Calu3 (cell line): ENCODE data around the gene CD164L2. TPM values are rescaled to one million over a fixed set of nuclear protein-coding genes. Genes with fewer than 3 reads are reported as not detected.

Experiments used
- BruUV-seq: library from RNA; stranded (reverse); fragments of 400-500 nt; replicated peaks from 2 replicates; lab custom pipeline; 2021; lab: Mats Ljungman, UMichigan
- CTCF ChIA-PET: fragments of 300-600 bp; sonication (Branson Sonifier 250); formaldehyde crosslinking; loops from one replicate; lab custom pipeline; 2022; ENCODE audit warnings: antibody characterized with exemption; lab: Charles Lee
- DNase-seq: peaks from one replicate; pipeline ENCODE4 v3.0.0; 2022
- H3K27ac Mint-ChIP-seq: one replicate; pipeline ENCODE4 v1.8.0; 2022; ENCODE audit warnings: mixed read lengths; ENCODE audit not compliant: unreplicated experiment
- H3K27me3 Mint-ChIP-seq: one replicate; pipeline ENCODE4 v1.8.0; 2022; ENCODE audit warnings: mixed read lengths; ENCODE audit not compliant: unreplicated experiment
- H3K36me3 Mint-ChIP-seq: one replicate; pipeline ENCODE4 v1.8.0; 2022; ENCODE audit warnings: mild to moderate bottlenecking, moderate library complexity, mixed read lengths; ENCODE audit not compliant: insufficient read depth, unreplicated experiment
- H3K4me1 Mint-ChIP-seq: one replicate; pipeline ENCODE4 v1.8.0; 2022; ENCODE audit warnings: mild to moderate bottlenecking, low read depth, mixed read lengths; ENCODE audit not compliant: unreplicated experiment
- H3K4me3 Mint-ChIP-seq: one replicate; pipeline ENCODE4 v1.8.0; 2022; ENCODE audit warnings: mild to moderate bottlenecking, low read depth, moderate library complexity, mixed read lengths; ENCODE audit not compliant: unreplicated experiment
- H3K9me3 Mint-ChIP-seq: one replicate; pipeline ENCODE4 v1.8.0; 2022; ENCODE audit warnings: low read depth, mixed read lengths; ENCODE audit not compliant: unreplicated experiment
- intact Hi-C: fragments of 100-400 bp; cut with micrococcal nuclease; formaldehyde crosslinking; loops from one replicate; pipeline ENCODE4 v1.10.0; 2022; ENCODE audit not compliant: unreplicated experiment
- total RNA-seq: library from RNA; stranded (reverse); gene quantifications from 2 replicates; pipeline ENCODE4 v1.2.3, GENCODE V29; 2022
- TF ChIP-seq, protein P1 (sequence below): fragments of 200-600 bp; IDR thresholded peaks from one replicate; pipeline ENCODE4 v1.8.0; 2022; ENCODE audit warnings: antibody characterized with exemption; ENCODE audit not compliant: unreplicated experiment

Gene CD164L2
- total RNA-seq, 1 experiment from 2014 or later = not detected

DNA sequence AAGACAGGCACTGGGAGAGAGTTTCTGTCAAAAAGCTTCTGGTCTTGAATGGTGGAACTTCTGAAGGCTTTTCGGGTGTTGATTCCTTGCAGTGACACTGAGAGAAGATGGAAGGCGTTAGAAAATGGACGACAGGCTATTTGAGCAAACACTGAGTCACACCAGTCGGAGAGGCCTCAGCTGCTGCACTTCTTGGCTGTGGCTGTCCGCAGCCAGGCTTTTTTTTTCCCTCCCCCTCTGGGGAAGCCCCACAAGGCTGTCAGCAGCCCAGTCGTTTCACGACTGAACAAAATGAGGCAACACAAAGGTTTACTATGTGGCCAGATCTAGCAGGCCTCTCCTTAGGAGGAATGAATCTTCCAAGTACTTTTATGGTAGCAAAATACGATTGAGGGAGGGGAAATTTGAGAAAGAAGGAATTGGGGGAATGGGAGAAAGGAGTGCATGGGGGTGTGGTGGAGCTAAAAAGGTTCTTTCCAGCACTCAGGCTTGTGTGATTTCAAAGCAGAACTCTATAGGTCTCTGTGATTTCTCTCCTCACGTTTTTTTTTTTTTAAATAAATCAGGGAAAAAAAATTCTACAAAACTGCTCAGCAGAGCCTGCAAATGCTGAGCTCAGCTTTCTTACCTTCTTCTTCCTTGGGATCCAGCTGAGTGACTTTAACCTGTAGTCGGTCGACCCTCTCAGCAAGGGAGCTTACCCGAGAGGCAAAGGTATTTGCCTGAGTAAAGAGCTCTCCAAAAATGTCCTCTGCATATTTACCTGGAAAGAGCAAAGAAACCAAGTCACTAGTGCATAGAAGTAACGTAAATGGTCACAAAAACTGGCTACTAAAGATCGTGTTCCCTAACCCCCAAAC, 35.4 kb upstream of the CD164L2 start:
- TF ChIP-seq, protein P1, sequence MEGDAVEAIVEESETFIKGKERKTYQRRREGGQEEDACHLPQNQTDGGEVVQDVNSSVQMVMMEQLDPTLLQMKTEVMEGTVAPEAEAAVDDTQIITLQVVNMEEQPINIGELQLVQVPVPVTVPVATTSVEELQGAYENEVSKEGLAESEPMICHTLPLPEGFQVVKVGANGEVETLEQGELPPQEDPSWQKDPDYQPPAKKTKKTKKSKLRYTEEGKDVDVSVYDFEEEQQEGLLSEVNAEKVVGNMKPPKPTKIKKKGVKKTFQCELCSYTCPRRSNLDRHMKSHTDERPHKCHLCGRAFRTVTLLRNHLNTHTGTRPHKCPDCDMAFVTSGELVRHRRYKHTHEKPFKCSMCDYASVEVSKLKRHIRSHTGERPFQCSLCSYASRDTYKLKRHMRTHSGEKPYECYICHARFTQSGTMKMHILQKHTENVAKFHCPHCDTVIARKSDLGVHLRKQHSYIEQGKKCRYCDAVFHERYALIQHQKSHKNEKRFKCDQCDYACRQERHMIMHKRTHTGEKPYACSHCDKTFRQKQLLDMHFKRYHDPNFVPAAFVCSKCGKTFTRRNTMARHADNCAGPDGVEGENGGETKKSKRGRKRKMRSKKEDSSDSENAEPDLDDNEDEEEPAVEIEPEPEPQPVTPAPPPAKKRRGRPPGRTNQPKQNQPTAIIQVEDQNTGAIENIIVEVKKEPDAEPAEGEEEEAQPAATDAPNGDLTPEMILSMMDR = no peak
- Mint-ChIP-seq H3K4me1 (peaks cover 18% of the 10 kb centered on the region), H3K27me3 (no peaks in the 10 kb centered on the region), H3K4me3 (no peak overlapping the region), H3K36me3 (peaks cover 24% of the 10 kb centered on the region), H3K27ac (no peak overlapping the region), H3K9me3 (no peaks in the 10 kb centered on the region)
- intact Hi-C loops = loop anchor here (5.0 kb wide), 1 partner anchor 189 kb away; no protein-coding TSS in a partner anchor
- CTCF ChIA-PET = interaction anchor here (0.6 kb wide), 1 partner anchor 104 kb away, joined by 4 read pairs; no protein-coding TSS in a partner anchor
- DNase-seq = peak; percentile 17
- no TSS peak for BruUV-seq

DNA sequence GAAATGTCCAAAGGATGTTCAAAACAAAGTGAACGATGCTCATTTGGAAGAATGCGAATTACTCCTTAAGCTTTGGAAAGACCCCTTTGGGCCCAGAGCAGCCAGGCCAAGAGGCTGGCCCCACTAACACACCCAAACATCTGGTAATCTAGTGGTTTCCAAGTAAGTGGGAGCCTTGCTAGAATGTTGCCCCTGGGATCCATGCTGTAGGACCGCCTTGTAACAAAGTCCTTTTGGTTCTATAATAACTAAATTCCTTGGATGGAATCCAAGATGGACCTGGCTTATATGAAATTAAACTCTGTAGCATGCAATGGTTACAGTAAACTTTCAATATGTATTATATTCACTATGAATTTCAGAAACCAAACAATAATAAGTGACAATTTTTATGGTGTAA, 34.6 kb upstream of the CD164L2 start:
- Mint-ChIP-seq H3K4me3 (no peak overlapping the region), H3K27ac (no peak overlapping the region), H3K36me3 (peaks cover 24% of the 10 kb centered on the region), H3K27me3 (no peaks in the 10 kb centered on the region), H3K4me1 (peaks cover 18% of the 10 kb centered on the region), H3K9me3 (no peaks in the 10 kb centered on the region)
- intact Hi-C loops = loop anchor here (5.0 kb wide), 1 partner anchor 190 kb away; no protein-coding TSS in a partner anchor
- DNase-seq = no peak
- TF ChIP-seq, protein P1 = no peak
- CTCF ChIA-PET = no interaction called here
- no TSS peak for BruUV-seq

DNA sequence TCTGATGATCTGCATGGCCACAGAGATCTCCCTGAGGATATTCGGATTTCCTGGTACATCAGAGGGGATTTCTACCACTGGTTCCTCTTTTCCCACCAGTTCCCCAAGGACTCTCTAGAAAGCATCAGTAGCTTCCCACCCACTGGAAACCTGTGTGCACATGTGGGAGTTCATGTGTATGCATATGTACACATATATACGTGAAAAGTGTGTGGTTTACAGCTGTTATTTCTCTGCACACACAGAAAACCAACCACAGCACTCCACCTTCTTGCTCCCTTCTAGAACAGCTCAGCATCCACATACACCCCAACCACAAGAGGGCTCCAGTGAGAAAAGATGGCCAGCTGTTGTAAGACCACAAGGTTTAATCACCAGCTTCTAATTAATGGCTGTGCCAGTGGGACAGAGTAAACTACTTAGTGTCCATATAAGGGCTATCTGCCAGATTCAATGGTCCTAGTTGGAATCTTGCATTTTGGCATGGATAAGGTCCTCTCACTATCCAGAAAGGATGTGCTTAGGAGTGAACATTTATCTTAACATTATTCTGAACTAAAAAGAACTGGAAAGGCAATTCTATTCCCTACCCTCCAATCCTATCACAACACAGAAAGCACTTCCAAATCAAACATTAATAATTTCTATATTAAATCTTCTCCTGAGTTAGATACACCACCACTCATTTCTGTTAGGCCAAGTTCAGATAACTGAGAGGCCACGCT, 33.4 kb upstream of the CD164L2 start:
- no TSS peak for BruUV-seq
- H3K9me3 Mint-ChIP-seq = no peaks in the 10 kb centered on the region
- H3K36me3 Mint-ChIP-seq = peaks cover 24% of the 10 kb centered on the region
- DNase-seq = peak; percentile 56
- H3K4me1 Mint-ChIP-seq = peaks cover 18% of the 10 kb centered on the region
- intact Hi-C loops = loop anchor here (5.0 kb wide), 1 partner anchor 191 kb away; no protein-coding TSS in a partner anchor
- H3K27me3 Mint-ChIP-seq = no peaks in the 10 kb centered on the region
- no peak overlapping the region for H3K4me3 Mint-ChIP-seq
- TF ChIP-seq, protein P1 = peak; percentile 48
- CTCF ChIA-PET = interaction anchor here (1.0 to 2.2 kb wide), 7 partner anchors 20 to 247 kb away, joined by 3 to 15 read pairs (median 5); partner anchors contain the start of gene AHDC1
- no peak overlapping the region for H3K27ac Mint-ChIP-seq

DNA sequence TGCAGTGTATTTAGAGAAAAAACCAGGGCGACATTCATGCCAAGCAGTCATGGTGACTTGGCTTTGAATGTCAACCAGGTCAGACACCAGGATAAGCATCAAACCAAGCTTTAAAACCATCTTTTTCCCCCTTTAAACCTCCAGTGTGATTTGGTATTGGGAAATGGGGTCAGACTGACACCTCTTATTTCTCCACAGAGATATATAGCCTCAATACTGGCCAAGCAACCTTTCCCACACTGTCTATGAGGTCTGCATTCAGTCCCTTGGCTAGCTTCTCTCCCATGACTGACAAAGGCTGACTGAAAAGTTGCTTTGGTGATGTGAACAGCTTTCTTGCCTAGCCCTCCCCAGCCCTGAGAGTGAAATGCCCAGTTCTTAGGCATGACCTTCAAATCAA, 31.0 kb upstream of the CD164L2 start:
- no TSS peak for BruUV-seq
- intact Hi-C loops = no loop called here
- CTCF ChIA-PET = interaction anchor here (0.6 to 1.1 kb wide), 2 partner anchors 8 to 374 kb away, joined by 3 to 4 read pairs; no protein-coding TSS in a partner anchor

More for the DNA sequence above, 31.0 kb upstream of the CD164L2 start:
- Mint-ChIP-seq H3K36me3 (peaks cover 24% of the 10 kb centered on the region), H3K27ac (no peak overlapping the region), H3K27me3 (no peaks in the 10 kb centered on the region), H3K4me1 (peaks cover 11% of the 10 kb centered on the region), H3K4me3 (no peak overlapping the region), H3K9me3 (no peaks in the 10 kb centered on the region)
- DNase-seq = no peak
- TF ChIP-seq, protein P1 = no peak
